HG02571 (cell line): Measurements from ENCODE around the gene NOS2.
"Not testable (repeated sequence)": the region's sequence is repeated elsewhere in the genome, so short reads cannot be mapped to it uniquely, and the experiment has no call there.

Source experiments
- ATAC-seq: cut with Tn5 transposase; IDR thresholded peaks from one replicate; pipeline ENCODE4 v1.9.1; 2021; ENCODE audit warnings: mild to moderate bottlenecking, moderate library complexity; ENCODE audit not compliant: unreplicated experiment

The NOS2 gene

DNA sequence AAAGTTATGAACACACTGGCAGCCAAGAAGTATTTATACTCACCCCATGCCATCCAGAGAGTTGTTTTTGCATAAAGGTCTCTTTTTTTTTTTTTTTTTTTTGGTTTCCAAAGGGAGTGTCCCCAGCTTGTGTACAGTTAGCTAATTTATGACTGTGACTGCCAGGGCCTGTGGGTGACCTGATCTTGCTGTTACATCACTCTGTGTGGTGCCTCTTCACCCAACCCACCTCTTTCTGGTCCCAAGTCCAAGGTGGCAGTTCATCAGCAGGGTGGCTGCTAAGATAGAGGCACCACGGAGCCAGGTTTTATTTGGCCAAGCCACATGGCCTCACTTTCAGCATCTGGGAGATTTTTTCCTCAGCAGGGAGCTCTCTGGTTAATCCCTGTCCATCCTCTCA, at the start of gene NOS2:
NOS2 (minus strand) TSS at position 8 of the 400 bp plus-strand sequence. CDS start 1,720 bp downstream, outside the sequence.
- ATAC-seq, result no peak

DNA sequence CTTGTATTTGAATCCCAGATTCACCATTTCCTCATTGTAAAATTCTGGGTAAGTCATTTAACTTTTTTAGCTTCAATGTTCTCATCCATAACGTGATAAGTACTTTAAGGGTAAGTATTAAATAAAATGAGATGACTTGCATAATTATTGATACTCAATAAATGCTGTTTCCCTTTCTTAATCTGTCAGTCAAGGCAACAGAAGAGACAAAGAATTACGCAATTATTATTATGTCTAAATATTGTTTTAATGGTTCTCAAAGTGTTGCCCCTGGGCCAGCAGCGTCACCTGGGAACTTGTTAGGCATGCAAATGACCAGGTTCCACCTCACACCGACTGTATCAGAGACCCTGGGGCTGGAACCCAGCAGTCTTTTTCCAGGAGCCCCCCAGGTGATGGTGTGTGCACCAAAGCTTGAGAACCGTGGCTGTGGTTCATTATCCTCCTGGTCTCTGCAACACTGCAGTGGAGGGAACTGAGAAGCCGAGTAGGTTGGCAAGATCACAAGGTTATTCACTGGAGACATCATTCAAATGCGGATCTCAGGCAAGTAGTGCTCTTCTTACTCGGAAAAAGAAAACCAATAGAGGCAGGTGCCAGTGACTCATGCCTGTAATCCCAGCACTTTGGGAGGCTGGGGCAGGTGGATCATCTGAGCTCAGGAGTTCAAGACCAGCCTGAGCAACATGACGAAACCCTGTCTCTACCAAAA, 49.3 kb upstream of the NOS2 start:
- ATAC-seq, result no peak

- ATAC-seq, result no peak
These were observed 48.6 kb upstream of the NOS2 start for GRCh38 chr17:27848931-27849330.

- not testable (repeated sequence) for ATAC-seq
These were observed 46.5 kb upstream of the NOS2 start for GRCh38 chr17:27846808-27847307.

- ATAC-seq, result no peak
These were observed 45.8 kb upstream of the NOS2 start for GRCh38 chr17:27846042-27846655.

- no peak for ATAC-seq
These were observed 45.1 kb upstream of the NOS2 start for GRCh38 chr17:27845264-27846041.

DNA sequence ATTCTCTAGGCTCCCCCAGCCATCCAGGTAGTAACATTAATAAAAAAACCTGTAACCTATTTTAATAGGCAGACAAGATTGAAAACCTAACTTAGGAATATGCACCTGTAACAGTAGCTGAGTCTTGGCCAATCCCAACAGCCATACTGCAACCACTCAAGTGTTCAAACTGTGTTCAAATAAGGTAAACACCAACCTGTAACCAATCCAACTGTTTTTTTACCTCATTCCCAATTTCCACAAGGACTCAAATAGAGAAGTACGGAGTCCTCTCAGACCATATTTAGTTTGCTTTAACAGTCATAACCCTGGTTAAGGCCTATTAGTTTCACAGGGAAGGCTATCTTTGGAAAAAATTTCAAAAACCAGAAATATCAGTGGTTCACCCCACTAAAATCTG, 40.4 kb upstream of the NOS2 start:
- no peak for ATAC-seq

GRCh38 chr17:27840406-27840678, 40.0 kb upstream of the NOS2 start:
- ATAC-seq, result not testable (repeated sequence)

GRCh38 chr17:27839571-27840405, 39.5 kb upstream of the NOS2 start:
- not testable (repeated sequence) for ATAC-seq

- not testable (repeated sequence) for ATAC-seq
These were observed 38.3 kb upstream of the NOS2 start for GRCh38 chr17:27838607-27839006.

- not testable (repeated sequence) for ATAC-seq
These were observed 37.4 kb upstream of the NOS2 start for GRCh38 chr17:27837769-27838168.

DNA sequence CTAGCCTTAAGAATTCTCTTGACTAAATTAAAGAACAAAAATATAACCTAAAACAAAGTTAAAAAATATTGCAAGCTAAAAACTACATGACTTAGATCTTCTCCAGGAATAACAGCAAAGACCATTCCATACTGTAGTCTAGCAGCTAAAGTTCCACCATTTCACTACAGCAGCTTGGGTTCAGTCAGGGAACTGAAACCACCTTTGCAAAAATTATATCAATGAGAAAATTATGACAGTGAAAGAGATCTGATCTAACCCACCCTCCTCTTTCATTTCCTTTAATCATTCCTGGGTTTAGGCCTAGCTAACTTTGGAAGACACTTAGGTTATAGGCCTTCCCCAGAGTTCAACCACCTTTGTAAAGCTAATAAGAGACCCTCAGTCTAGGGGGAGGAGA, 36.3 kb upstream of the NOS2 start:
- no peak for ATAC-seq

- ATAC-seq, result no peak
These were observed 34.2 kb upstream of the NOS2 start for GRCh38 chr17:27834571-27834970.

GRCh38 chr17:27832831-27833230, 32.5 kb upstream of the NOS2 start:
- ATAC-seq, result no peak

GRCh38 chr17:27829888-27830287, 29.6 kb upstream of the NOS2 start:
- ATAC-seq, result not testable (repeated sequence)

DNA sequence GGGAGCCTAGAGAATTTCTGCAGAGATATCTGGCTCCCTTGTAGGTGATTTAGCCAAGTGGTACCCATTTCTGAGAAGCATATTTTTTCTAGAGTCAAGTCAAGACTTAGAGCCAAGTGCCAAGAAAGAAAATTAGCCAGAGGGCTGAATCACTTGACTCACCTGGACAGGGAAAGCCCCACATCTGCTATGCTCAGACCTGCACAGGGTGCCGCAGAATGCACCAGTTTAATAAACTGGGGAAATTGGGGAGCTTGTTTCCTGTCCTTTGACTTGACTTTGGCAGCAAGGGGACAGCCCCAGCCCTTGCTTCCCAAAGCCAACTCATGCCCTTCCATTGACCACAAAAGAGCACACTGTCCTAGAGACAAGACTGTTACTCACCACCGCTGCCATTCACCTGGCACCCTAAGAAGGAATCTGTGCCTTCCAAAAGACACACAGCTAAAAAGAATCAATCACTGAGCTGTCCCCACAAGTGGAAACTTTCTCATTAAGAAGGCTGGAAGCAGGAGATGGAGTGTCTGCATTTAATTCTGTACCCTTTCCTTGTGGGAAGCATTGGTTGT, 28.9 kb upstream of the NOS2 start:
- not testable (repeated sequence) for ATAC-seq

DNA sequence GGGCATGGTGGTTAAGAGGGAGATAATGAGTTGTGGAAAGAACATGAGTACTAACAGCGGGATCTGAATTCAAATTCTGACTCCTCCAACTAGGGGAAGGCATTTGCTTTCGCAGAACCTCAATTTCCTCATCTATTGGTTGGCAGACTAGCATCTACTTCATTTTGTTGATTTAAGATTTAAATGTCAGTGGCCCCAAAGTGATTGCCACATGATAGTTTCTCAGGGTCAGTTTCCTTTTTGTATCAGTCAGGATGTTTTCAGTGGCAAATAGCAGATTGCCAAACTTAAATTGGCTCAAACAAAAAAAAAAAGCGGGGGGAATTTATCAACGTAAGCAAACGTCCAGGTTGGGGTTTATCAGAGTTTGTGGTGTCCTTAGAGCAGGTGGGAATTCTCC, 25.1 kb upstream of the NOS2 start:
- ATAC-seq, result no peak

DNA sequence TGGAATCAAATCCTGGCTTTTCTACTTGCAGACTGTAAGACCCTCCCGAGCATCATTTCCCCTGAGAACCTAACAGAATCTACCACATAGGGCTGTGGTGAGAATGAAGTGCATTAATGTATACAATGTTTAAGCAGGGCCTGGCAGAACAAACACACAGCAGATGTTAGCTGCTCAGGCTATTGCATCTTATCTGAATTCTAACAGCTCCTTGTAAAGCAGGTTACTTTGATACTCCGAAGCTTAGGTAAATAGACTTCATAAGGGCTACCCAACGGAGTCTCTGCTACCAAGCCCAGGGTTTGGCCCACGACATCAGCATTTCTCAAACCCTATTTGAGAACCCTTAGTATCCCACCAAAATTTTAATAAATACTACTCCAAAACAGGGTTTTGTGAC, 24.4 kb upstream of the NOS2 start:
- no peak for ATAC-seq

DNA sequence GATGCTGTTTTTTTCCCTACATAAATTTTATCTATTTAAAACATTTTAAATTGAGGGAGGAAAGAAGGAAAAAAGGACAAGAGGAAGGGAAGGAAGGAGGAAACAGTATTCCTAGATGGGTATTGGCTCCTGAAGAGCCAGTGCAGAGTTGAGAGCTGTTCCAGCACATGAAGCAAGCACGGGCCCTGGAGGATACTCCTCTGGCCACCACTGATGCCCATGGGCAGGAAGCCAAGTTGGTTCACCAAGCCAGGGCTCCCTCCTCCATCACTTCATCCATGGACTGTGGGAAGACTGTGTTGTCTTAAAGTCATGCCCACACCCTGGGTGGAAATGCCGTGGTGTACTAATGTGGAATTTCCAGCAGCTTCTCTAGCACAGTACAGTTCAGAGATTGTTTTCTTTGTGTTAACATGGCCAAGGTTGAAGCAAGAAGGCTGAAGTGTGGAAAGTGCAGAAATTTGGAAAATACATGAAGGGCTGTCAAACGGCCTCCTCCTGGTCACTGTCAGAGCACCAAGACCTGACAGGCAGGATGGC, 23.9 kb upstream of the NOS2 start:
- ATAC-seq, result no peak

- not testable (repeated sequence) for ATAC-seq
These were observed 21.8 kb upstream of the NOS2 start for GRCh38 chr17:27822108-27822507.
